Skeletal muscle satellite cell (primary cell): Measurements from ENCODE around the gene ZCCHC14.
A peak's percentile ranks its signal among the peaks of the same experiment; 100 is the strongest.
"Not testable (repeated sequence)": the region's sequence is repeated elsewhere in the genome, so short reads cannot be mapped to it uniquely, and the experiment has no call there.

ENCODE experiments used
- H3K27me3 ChIP-seq: 2 replicates; pipeline ENCODE4 v1.7.0; 2013; ENCODE audit warnings: low read length; ENCODE audit not compliant: control insufficient read depth, insufficient read depth
- H3K36me3 ChIP-seq: 2 replicates; pipeline ENCODE4 v1.7.0; 2013; ENCODE audit warnings: mild to moderate bottlenecking, control low read depth, low read length; ENCODE audit not compliant: insufficient read depth
- H3K4me1 ChIP-seq: 2 replicates; pipeline ENCODE4 v1.7.0; 2013; ENCODE audit warnings: low read length; ENCODE audit not compliant: control insufficient read depth, insufficient read depth
- H3K4me2 ChIP-seq: 2 replicates; pipeline ENCODE4 v1.7.0; 2013; ENCODE audit warnings: mild to moderate bottlenecking, low read length
- H3K4me3 ChIP-seq: 2 replicates; pipeline ENCODE4 v1.7.0; 2013; ENCODE audit warnings: low read length
- H3K9ac ChIP-seq: 2 replicates; pipeline ENCODE4 v1.7.0; 2013; ENCODE audit warnings: mild to moderate bottlenecking, low read depth, low read length, moderate library complexity
- H3K9me3 ChIP-seq: replicated peaks from 2 replicates; pipeline ENCODE4 v1.7.0; 2013; ENCODE audit warnings: mild to moderate bottlenecking, control low read depth, low read length

The ZCCHC14 gene

DNA sequence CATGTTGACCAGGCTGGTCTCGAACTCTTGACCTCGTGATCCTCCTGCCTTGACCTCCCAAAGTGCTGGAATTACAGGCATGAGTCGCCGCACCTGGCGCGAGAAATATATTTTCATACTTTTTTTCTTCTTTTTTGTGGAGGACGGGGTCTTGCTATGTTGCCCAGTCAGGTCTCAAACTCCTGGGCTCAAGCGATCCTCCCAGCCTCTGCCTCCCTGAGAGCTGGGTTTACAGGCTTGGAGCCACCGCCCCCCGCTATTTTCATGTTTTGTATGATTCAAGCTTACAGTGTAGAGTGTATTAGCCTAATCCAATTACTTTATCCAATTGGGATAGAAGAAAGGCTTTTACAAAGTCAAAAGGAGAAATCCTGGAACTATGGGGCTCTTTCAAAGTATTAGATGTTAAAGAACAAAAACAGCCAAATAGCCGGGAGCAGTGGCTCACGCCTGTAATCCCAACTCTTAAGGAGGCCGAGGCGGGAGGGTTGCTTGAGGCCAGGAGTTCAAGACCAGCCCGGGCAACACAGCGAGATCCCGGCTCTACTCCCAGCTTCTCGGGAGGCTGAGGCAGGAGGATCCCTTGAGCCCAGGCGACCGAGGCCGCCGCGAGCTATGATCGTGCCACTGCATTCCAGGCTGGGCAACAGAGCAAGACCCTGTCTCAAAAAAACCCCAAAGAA, 102.0 kb downstream of the ZCCHC14 start:
- peak overlapping the region; percentile 93 for H3K9ac ChIP-seq
- H3K36me3 ChIP-seq: no peaks in the 10 kb centered on the region
- no peaks in the 10 kb centered on the region for H3K27me3 ChIP-seq
- H3K9me3 ChIP-seq: no peaks in the 10 kb centered on the region
- peak overlapping the region; percentile 74 for H3K4me3 ChIP-seq
- H3K4me2 ChIP-seq: peak overlapping the region; percentile 92
- H3K4me1 ChIP-seq: peaks cover 47% of the 10 kb centered on the region

GRCh38 chr16:87389914-87390313, 102.9 kb downstream of the ZCCHC14 start:
- not testable (repeated sequence) for H3K4me3 ChIP-seq, H3K4me2 ChIP-seq, H3K9me3 ChIP-seq, H3K36me3 ChIP-seq, H3K9ac ChIP-seq, H3K27me3 ChIP-seq
- peaks cover 40% of the 10 kb centered on the region for H3K4me1 ChIP-seq

GRCh38 chr16:87389245-87389644, 103.6 kb downstream of the ZCCHC14 start:
- H3K9me3 ChIP-seq: no peaks in the 10 kb centered on the region
- H3K27me3 ChIP-seq: no peaks in the 10 kb centered on the region
- no peak overlapping the region for H3K4me2 ChIP-seq
- H3K9ac ChIP-seq: no peak overlapping the region
- H3K4me1 ChIP-seq: peaks cover 39% of the 10 kb centered on the region
- no peaks in the 10 kb centered on the region for H3K36me3 ChIP-seq
- no peak overlapping the region for H3K4me3 ChIP-seq

- H3K9ac ChIP-seq: peak overlapping the region; percentile 32
- H3K4me2 ChIP-seq: peak overlapping the region; percentile 57
- no peaks in the 10 kb centered on the region for H3K9me3 ChIP-seq
- H3K36me3 ChIP-seq: no peaks in the 10 kb centered on the region
- peaks cover 35% of the 10 kb centered on the region for H3K4me1 ChIP-seq
- H3K27me3 ChIP-seq: no peaks in the 10 kb centered on the region
- peak overlapping the region; percentile 10 for H3K4me3 ChIP-seq
These were observed 104.0 kb downstream of the ZCCHC14 start for GRCh38 chr16:87388818-87389134.

DNA sequence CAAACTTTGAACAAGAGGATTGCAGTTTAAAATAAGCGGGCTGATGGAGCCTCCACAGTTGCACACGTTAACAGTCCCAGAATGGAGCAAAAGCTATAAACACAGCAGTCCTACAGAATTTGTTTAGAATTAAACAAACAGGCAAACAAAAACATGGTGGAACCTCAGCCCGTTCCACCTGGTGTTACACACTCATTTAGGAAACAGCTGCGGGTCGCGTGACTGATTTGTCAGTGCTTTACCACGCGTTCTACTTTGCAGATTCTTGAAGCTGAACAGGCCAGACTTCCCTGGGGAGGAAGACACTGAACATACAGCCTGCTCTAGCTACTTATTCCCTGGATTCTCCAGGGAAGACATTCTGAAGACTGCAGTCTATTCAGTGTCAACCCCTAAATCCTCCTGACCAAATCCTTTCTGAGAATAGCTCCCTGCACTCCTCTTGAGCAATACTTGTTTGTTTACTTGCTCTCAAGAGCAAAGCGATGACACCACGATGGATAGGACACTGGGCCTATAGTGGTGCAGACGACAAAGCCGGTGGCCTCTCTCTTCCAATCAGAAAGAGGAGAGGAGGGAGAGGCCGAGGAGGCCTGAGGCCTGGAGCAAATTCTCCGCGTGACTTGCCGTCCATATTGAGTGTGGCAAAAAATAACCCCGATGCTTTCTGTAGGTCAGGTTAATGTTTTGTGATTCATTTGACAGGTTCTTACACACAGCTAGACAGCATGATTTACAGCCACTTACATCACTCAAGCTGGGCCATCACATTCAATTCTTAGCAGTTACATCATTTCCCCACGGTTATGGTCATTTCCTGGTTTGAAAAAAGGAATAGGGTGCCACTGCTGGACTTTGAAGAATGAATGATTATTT, 104.6 kb downstream of the ZCCHC14 start:
- no peaks in the 10 kb centered on the region for H3K36me3 ChIP-seq
- H3K4me3 ChIP-seq: peak overlapping the region; percentile 31
- H3K4me1 ChIP-seq: peaks cover 32% of the 10 kb centered on the region
- no peaks in the 10 kb centered on the region for H3K9me3 ChIP-seq
- no peaks in the 10 kb centered on the region for H3K27me3 ChIP-seq
- H3K9ac ChIP-seq: peak overlapping the region; percentile 32
- peak overlapping the region; percentile 57 for H3K4me2 ChIP-seq

DNA sequence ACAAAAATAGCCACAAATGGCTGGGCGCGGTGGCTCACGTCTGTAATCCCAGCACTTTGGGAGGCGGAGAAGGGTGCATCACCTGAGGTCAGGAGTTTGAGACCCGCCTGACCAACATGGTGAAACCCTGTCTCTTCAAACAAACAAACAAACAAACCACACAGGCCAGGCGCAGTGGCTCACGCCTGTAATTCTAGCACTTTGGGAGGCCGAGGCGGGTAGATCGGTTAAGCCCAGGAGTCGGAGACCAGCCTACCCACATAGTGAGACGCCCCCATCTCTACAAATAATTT, 108.0 kb downstream of the ZCCHC14 start:
- Histone ChIP-seq H3K4me3 (peak overlapping the region; percentile 87), H3K4me2 (peak overlapping the region; percentile 91), H3K4me1 (peaks cover 47% of the 10 kb centered on the region), H3K9ac (peak overlapping the region; percentile 85)
- H3K9me3 ChIP-seq, H3K36me3 ChIP-seq, H3K27me3 ChIP-seq: not testable (repeated sequence)

DNA sequence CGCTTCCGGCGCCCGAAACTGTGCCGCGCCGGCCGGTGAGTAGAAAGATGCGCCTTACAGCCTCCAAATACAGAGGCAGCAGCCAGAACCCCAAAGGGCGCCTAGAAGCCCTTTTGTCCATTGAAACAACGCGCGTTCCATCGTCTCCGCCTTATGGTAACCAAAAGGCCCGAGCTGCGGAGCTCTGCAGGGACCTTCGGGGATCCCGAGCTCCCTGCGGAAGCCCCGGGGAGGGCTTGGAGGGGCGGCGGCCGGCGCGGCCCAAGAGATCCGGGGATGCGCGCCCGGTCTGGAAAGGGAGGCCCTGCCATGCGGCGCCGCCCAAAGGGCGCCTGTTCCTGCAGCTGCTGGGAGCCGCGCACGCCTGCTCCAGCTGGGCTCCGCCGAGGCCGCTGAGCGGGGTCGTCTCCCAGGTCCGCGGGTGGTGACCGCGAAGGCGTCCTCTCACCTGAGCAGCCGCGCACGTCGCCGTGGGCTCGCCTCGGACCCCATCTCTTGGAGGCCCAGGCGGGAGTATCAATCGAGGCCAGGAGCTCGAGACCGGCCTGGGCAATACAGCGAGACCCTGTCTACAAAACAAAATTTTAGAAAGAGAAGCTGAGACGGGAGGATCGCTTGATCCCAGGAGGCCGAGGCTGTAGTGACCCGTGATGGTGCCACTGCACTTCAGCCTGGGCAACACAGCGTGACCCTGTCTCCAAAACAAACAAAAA, 108.5 kb downstream of the ZCCHC14 start:
- peaks cover 46% of the 10 kb centered on the region for H3K4me1 ChIP-seq
- H3K36me3 ChIP-seq: no peaks in the 10 kb centered on the region
- no peaks in the 10 kb centered on the region for H3K27me3 ChIP-seq
- peak overlapping the region; percentile 91 for H3K4me2 ChIP-seq
- H3K9ac ChIP-seq: peak overlapping the region; percentile 85
- no peaks in the 10 kb centered on the region for H3K9me3 ChIP-seq
- peak overlapping the region; percentile 87 for H3K4me3 ChIP-seq

GRCh38 chr16:87383505-87384161, 109.2 kb downstream of the ZCCHC14 start, which contains the start of gene FBXO31:
Gene FBXO31, minus strand, starts transcription at chr16:87383776. Its CDS starts 32 bp downstream, at chr16:87383744.
- Histone ChIP-seq H3K27me3 (no peaks in the 10 kb centered on the region), H3K4me1 (peaks cover 39% of the 10 kb centered on the region), H3K9ac (peak within 1 kb of the TSS; percentile 85), H3K36me3 (no peaks in the 10 kb centered on the region), H3K4me2 (peak within 1 kb of the TSS; percentile 91), H3K9me3 (no peaks in the 10 kb centered on the region), H3K4me3 (peak within 1 kb of the TSS; percentile 87)

- Histone ChIP-seq H3K9me3 (no peaks in the 10 kb centered on the region), H3K36me3 (no peaks in the 10 kb centered on the region), H3K4me1 (peaks cover 28% of the 10 kb centered on the region), H3K9ac (peak overlapping the region; percentile 85), H3K27me3 (no peaks in the 10 kb centered on the region), H3K4me2 (peak overlapping the region; percentile 91), H3K4me3 (peak overlapping the region; percentile 87)
These were observed 110.6 kb downstream of the ZCCHC14 start for GRCh38 chr16:87382023-87382785.

DNA sequence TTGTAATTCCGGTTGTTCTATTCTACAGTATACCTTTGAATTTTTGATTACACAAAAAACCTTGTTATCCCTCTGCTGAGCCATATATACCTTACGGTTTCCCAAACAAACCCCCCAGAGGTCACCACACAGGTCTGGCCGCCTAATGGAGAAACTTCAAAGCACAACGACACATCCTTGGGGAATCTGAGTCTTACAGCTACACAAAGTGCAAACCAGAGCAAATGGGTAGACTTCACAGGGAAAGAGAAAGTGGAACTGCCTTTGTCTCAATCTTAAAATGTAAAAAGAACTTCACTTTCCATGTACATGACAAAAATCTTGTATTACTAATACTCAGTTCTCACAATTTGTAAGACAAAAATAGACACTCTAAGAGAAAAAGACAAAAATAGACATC, 111.9 kb downstream of the ZCCHC14 start:
- Histone ChIP-seq H3K4me1 (peaks cover 32% of the 10 kb centered on the region), H3K27me3 (no peaks in the 10 kb centered on the region), H3K9me3 (no peaks in the 10 kb centered on the region), H3K9ac (peak overlapping the region; percentile 21), H3K4me2 (peak overlapping the region; percentile 91), H3K36me3 (no peaks in the 10 kb centered on the region), H3K4me3 (peak overlapping the region; percentile 87)
